Thyroid gland (tissue), 4 donors: ENCODE data around the gene EFHD1. TPM values are rescaled to one million over a fixed set of nuclear protein-coding genes. Genes with fewer than 3 reads are reported as not detected.

Experiments used
- DNase-seq, 2 donors: peaks; one replicate each; pipeline ENCODE4 v3.0.0-alpha.2; 2019
- H3K27ac ChIP-seq, 3 donors: fragments of 200-600 bp; sonication (generic); 1 replicate in 2 of 3; 2 replicates in 1 of 3; pipeline ENCODE4 v1.5.1; 2016 to 2019; ENCODE audit warnings: mild to moderate bottlenecking in 1 of 3, moderate library complexity in 1 of 3
- H3K27me3 ChIP-seq: fragments of 200-600 bp; sonication (generic); one replicate; pipeline ENCODE4 v1.5.1; 2019
- H3K36me3 ChIP-seq, 2 donors: fragments of 200-600 bp; sonication (generic); one replicate each; pipeline ENCODE4 v1.5.1; 2016 to 2019
- H3K4me1 ChIP-seq, 2 donors: fragments of 200-600 bp; sonication (generic); one replicate each; pipeline ENCODE4 v1.5.1; 2017 to 2019
- H3K4me3 ChIP-seq, 3 donors: fragments of 200-600 bp; sonication (generic); replicated peaks in 1 of 3; 1 replicate in 2 of 3; 2 replicates in 1 of 3; pipeline ENCODE4 v1.5.1; 2016; ENCODE audit warnings: mild to moderate bottlenecking in 1 of 3
- H3K9me3 ChIP-seq: fragments of 200-600 bp; sonication (generic); one replicate; pipeline ENCODE4 v1.5.1; 2017
- CTCF ChIP-seq, 6 experiments: fragments of 200-600 bp in 3 of 6; fragments of 450-650 bp in 3 of 6; sonication (generic) in 3 of 6; IDR thresholded peaks; one replicate each; pipeline ENCODE4 v1.5.1; 2016 to 2019; ENCODE audit warnings: antibody characterized with exemption in 6 of 6, mild to moderate bottlenecking in 2 of 6, inconsistent platforms in 1 of 6, moderate library complexity in 1 of 6
- POLR2A ChIP-seq, 2 donors: fragments of 450-650 bp; IDR thresholded peaks; one replicate each; pipeline ENCODE4 v1.6.1; 2017; ENCODE audit warnings: antibody characterized with exemption in 2 of 2, mild to moderate bottlenecking in 2 of 2, moderate library complexity in 1 of 2
- WGBS, 2 donors: methylation state at CpG; one replicate each; pipeline ENCODE4 v1.1.5; 2017; 5-methylcytosine and 5-hydroxymethylcytosine counted together
- intact Hi-C: fragments of 100-400 bp; cut with DNase I; formaldehyde crosslinking; loops from one replicate; pipeline ENCODE4 v1.15.1; 2023
- total RNA-seq, 4 donors: library from RNA; depleted of rRNA; stranded (reverse); fragments of >200 nt; gene quantifications; one replicate each; pipeline ENCODE4 v1.2.3, GENCODE V29; 2016

The EFHD1 gene
- total RNA-seq, 4 donors from 2014 or later: 6.9 to 17.5 (median 14.8) TPM

GRCh38 chr2:232641153-232641848, 7.9 kb downstream of the EFHD1 start:
- Histone ChIP-seq H3K4me1 (peaks cover 0 to 3% of the 10 kb centered on the region in 2 donors), H3K27ac (no peak overlapping the region), H3K9me3 (no peaks in the 10 kb centered on the region), H3K4me3 (no peak overlapping the region), H3K36me3 (no peaks in the 10 kb centered on the region), H3K27me3 (no peaks in the 10 kb centered on the region)
- TF ChIP-seq CTCF (IDR thresholded peaks at IDR 0.05) (no peak), POLR2A (IDR thresholded peaks at IDR 0.05) (no peak)
- DNase-seq: no peak
- WGBS, 2 donors: 97 to 98% methylated on average over 9 to 11 of the region's 11 CpGs
- intact Hi-C loops: no loop called here

- intact Hi-C loops: no loop called here
- Histone ChIP-seq H3K9me3 (no peaks in the 10 kb centered on the region), H3K27ac (no peak overlapping the region), H3K4me1 (peaks cover 0 to 10% of the 10 kb centered on the region in 2 donors), H3K4me3 (no peak overlapping the region), H3K36me3 (no peaks in the 10 kb centered on the region), H3K27me3 (no peaks in the 10 kb centered on the region)
- TF ChIP-seq POLR2A (IDR thresholded peaks at IDR 0.05) (no peak), CTCF (IDR thresholded peaks at IDR 0.05) (no peak)
- WGBS, 2 donors: 55 to 56% methylated on average over 3 of the region's 3 CpGs
- no peak for DNase-seq
Measured at GRCh38 chr2:232643147-232643425, 9.7 kb downstream of the EFHD1 start.

GRCh38 chr2:232643813-232644347, 10.5 kb downstream of the EFHD1 start:
- no peak for TF ChIP-seq POLR2A (IDR thresholded peaks at IDR 0.05)
- TF ChIP-seq CTCF (IDR thresholded peaks at IDR 0.05): no peak
- WGBS, 2 donors: 90% methylated on average over 8 of the region's 8 CpGs
- Histone ChIP-seq H3K27me3 (no peaks in the 10 kb centered on the region), H3K36me3 (no peaks in the 10 kb centered on the region), H3K27ac (no peak overlapping the region), H3K4me3 (no peak overlapping the region), H3K9me3 (no peaks in the 10 kb centered on the region), H3K4me1 (peaks cover 0 to 6% of the 10 kb centered on the region in 2 donors)
- DNase-seq: no peak
- intact Hi-C loops: no loop called here

GRCh38 chr2:232645061-232645460, 11.7 kb downstream of the EFHD1 start:
- no peak for DNase-seq
- H3K4me1 ChIP-seq: peaks cover 0 to 6% of the 10 kb centered on the region in 2 donors
- no peaks in the 10 kb centered on the region for H3K36me3 ChIP-seq
- no peak overlapping the region for H3K4me3 ChIP-seq
- no peak overlapping the region for H3K27ac ChIP-seq
- no peaks in the 10 kb centered on the region for H3K9me3 ChIP-seq
- 90 to 100% methylated on average over 3 to 4 of the region's 6 CpGs for WGBS, 2 donors
- TF ChIP-seq POLR2A (IDR thresholded peaks at IDR 0.05): no peak
- TF ChIP-seq CTCF (IDR thresholded peaks at IDR 0.05): no peak
- H3K27me3 ChIP-seq: no peaks in the 10 kb centered on the region
- intact Hi-C loops: no loop called here

GRCh38 chr2:232646726-232647125, 13.3 kb downstream of the EFHD1 start:
- Histone ChIP-seq H3K9me3 (no peaks in the 10 kb centered on the region), H3K27ac (peak overlapping the region in 1 of 3 donors; percentile 34), H3K4me3 (no peak overlapping the region), H3K4me1 (peaks cover 0 to 6% of the 10 kb centered on the region in 2 donors), H3K36me3 (no peaks in the 10 kb centered on the region), H3K27me3 (no peaks in the 10 kb centered on the region)
- intact Hi-C loops: no loop called here
- DNase-seq: peak; percentile 36 to 75
- WGBS, 2 donors: 62 to 66% methylated on average over 6 of the region's 6 CpGs
- TF ChIP-seq POLR2A (IDR thresholded peaks at IDR 0.05) (no peak), CTCF (IDR thresholded peaks at IDR 0.05) (peak in 1 of 6 experiments; percentile 37)
